A549 (cell line): ENCODE results near the gene ARL15. TPM values are rescaled to one million over a fixed set of nuclear protein-coding genes. Genes with fewer than 3 reads are reported as not detected.
A peak's percentile ranks its signal among the peaks of the same experiment; 100 is the strongest.

ENCODE experiments used
- ATAC-seq, 2 experiments: fragments of 200-7000 bp in 1 of 2; fragments of >200 bp in 1 of 2; cut with Nextera tagmentation in 1 of 2; cut with Tn5 transposase in 1 of 2; 3 replicates each; pipeline versions ENCODE4 v1.8.0 to v1.9.1; 2018 to 2020; ENCODE audit warnings: mild to moderate bottlenecking in 1 of 2, moderate library complexity in 1 of 2
- CTCF ChIA-PET: fragments of 300-600 bp; sonication (Branson Sonifier 250); formaldehyde crosslinking; extraction: SDS; loops from one replicate; lab custom pipeline; 2021; ENCODE audit warnings: antibody characterized with exemption, inconsistent platforms; lab: Yijun Ruan, JAX
- POLR2A ChIA-PET: fragments of 350-600 bp; formaldehyde crosslinking; extraction: SDS; loops from one replicate; lab custom pipeline; 2021; ENCODE audit warnings: antibody characterized with exemption, inconsistent platforms; lab: Yijun Ruan, JAX
- DNase-seq, 2 experiments: peaks; one replicate each; pipeline versions ENCODE4 v3.0.0 to v3.0.0-alpha.2; 2011 to 2016; ENCODE audit warnings: low read depth in 1 of 2, low spot score in 1 of 2
- FAIRE-seq: peaks from 2 replicates; lab custom pipeline; 2011; peaks lifted over from hg19 to GRCh38; lab: Jason Lieb, UNC
- H3K27ac ChIP-seq, 2 experiments: fragments of >200 bp; sonication (Bioruptor Twin); formaldehyde crosslinking; 3 replicates each; pipeline ENCODE4 v1.5.1; 2016 to 2017
- H3K4me1 ChIP-seq: fragments of >200 bp; sonication (Bioruptor Twin); formaldehyde crosslinking; 3 replicates; pipeline ENCODE4 v1.6.1; 2016
- H3K4me2 ChIP-seq: fragments of >200 bp; sonication (Bioruptor Twin); formaldehyde crosslinking; 3 replicates; pipeline ENCODE4 v1.6.1; 2016
- H3K4me3 ChIP-seq: fragments of >200 bp; sonication (Bioruptor Twin); formaldehyde crosslinking; 3 replicates; pipeline ENCODE4 v1.5.1; 2016
- H3K9me3 ChIP-seq: fragments of >200 bp; sonication (Bioruptor Twin); formaldehyde crosslinking; 3 replicates; pipeline ENCODE4 v1.6.1; 2016
- BHLHE40 ChIP-seq: IDR thresholded peaks from 2 replicates; pipeline ENCODE4 v1.6.1; 2012; ENCODE audit warnings: low read depth, low read length, inconsistent platforms
- CHD2 ChIP-seq: fragments of 150-350 bp; IDR thresholded peaks from 2 replicates; pipeline ENCODE4 v1.6.1; 2014; ENCODE audit warnings: low read length; ENCODE audit not compliant: partially characterized antibody
- CTCF ChIP-seq: fragments of >200 bp; sonication (Bioruptor Twin); formaldehyde crosslinking; IDR thresholded peaks from 3 replicates; pipeline ENCODE4 v1.5.1; 2016
- E2F6 ChIP-seq: IDR thresholded peaks from 2 replicates; pipeline ENCODE4 v1.6.1; 2012; ENCODE audit warnings: low read depth, borderline replicate concordance
- ELK1 ChIP-seq: fragments of 150-350 bp; IDR thresholded peaks from 2 replicates; pipeline ENCODE4 v1.6.1; 2014; ENCODE audit warnings: low read depth, mild to moderate bottlenecking, low read length
- FOSB ChIP-seq: fragments of 250-450 bp; sonication (Bioruptor Pico); IDR thresholded peaks from 2 replicates; pipeline ENCODE4 v1.5.0; 2020; ENCODE audit warnings: mild to moderate bottlenecking, moderate library complexity
- FOXS1 ChIP-seq: fragments of 250-450 bp; sonication (Bioruptor Pico); IDR thresholded peaks from 2 replicates; pipeline ENCODE4 v1.5.0; 2020; ENCODE audit warnings: mild to moderate bottlenecking, moderate library complexity
- HDAC2 ChIP-seq: fragments of 200-600 bp; sonication (generic); IDR thresholded peaks from 2 replicates; pipeline ENCODE4 v1.6.1; 2016
- HOXB13 ChIP-seq: fragments of 250-450 bp; sonication (Bioruptor Pico); IDR thresholded peaks from 2 replicates; pipeline ENCODE4 v1.5.0; 2020; ENCODE audit warnings: low read depth, mild to moderate bottlenecking, moderate library complexity
- JUN ChIP-seq, 2 experiments: fragments of >200 bp; sonication (Bioruptor Twin); formaldehyde crosslinking; IDR thresholded peaks; 2 replicates in 1 of 2; 3 replicates in 1 of 2; pipeline ENCODE4 v1.6.1; 2016 to 2017
- MYC ChIP-seq: IDR thresholded peaks from 2 replicates; pipeline ENCODE4 v1.6.1; 2012; ENCODE audit warnings: mild to moderate bottlenecking, inconsistent platforms, low read length, improper control_type of control experiment, borderline replicate concordance
- NPAS2 ChIP-seq: fragments of 250-450 bp; sonication (Bioruptor Pico); IDR thresholded peaks from 2 replicates; pipeline ENCODE4 v1.8.0; 2022; ENCODE audit warnings: mild to moderate bottlenecking, moderate library complexity, borderline replicate concordance
- PHF8 ChIP-seq: fragments of 200-600 bp; sonication (generic); IDR thresholded peaks from 2 replicates; pipeline ENCODE4 v1.6.1; 2016; ENCODE audit warnings: low read depth, mild to moderate bottlenecking, antibody characterized with exemption, moderate library complexity, borderline replicate concordance
- RARB ChIP-seq: fragments of 250-450 bp; sonication (Bioruptor Pico); IDR thresholded peaks from 2 replicates; pipeline ENCODE4 v1.8.0; 2021; ENCODE audit warnings: mild to moderate bottlenecking, moderate library complexity
- RNF2 ChIP-seq: fragments of 200-600 bp; sonication (generic); IDR thresholded peaks from 2 replicates; pipeline ENCODE4 v1.6.1; 2016; ENCODE audit warnings: low read depth, mild to moderate bottlenecking, antibody characterized with exemption, moderate library complexity, borderline replicate concordance
- SMC3 ChIP-seq: fragments of >200 bp; sonication (Bioruptor Twin); formaldehyde crosslinking; IDR thresholded peaks from 3 replicates; pipeline ENCODE4 v1.6.1; 2018; ENCODE audit warnings: inconsistent platforms
- TFCP2L1 ChIP-seq: fragments of 250-450 bp; sonication (Bioruptor Pico); IDR thresholded peaks from 2 replicates; pipeline ENCODE4 v1.5.0; 2021; ENCODE audit warnings: mild to moderate bottlenecking
- ZFP36 ChIP-seq: fragments of 450-650 bp; IDR thresholded peaks from 2 replicates; pipeline ENCODE4 v1.6.1; 2014; ENCODE audit warnings: borderline replicate concordance; ENCODE audit not compliant: partially characterized antibody
- WGBS: methylation state at CpG from one replicate; pipeline ENCODE4 v1.1.6; 2017; ENCODE audit errors: missing lambda C conversion rate; 5-methylcytosine and 5-hydroxymethylcytosine counted together
- polyA plus RNA-seq, 4 experiments: library from polyadenylated mRNA; depleted of rRNA in 3 of 4; stranded (reverse); fragments of >200 nt; fragmentation: RNase III in 1 of 4; extraction: RNeasy Plus Mini Kit Qiagen cat#74134 plus additional on column Dnase treatment in 1 of 4; gene quantifications; 2 replicates in 3 of 4; 3 replicates in 1 of 4; pipeline ENCODE4 v1.2.3, GENCODE V29; 2011 to 2017

The ARL15 gene
- polyA plus RNA-seq, 2 of the 4 experiments (the other 2 are of a cell fraction): 11.8 to 12.1 TPM

GRCh38 chr5:53946405-53947100, 363.8 kb downstream of the ARL15 start (continued):
- TF ChIP-seq PHF8 (no peak), HOXB13 (CRISPR knock-in tag) (no peak), BHLHE40 (no peak), SMC3 (no peak), CTCF (no peak), ZFP36 (no peak)

- ATAC-seq (no peak), DNase-seq (peak in 1 of 2 experiments; percentile 23)
- H3K9me3 ChIP-seq: no peaks in the 10 kb centered on the region
- H3K4me3 ChIP-seq: no peak overlapping the region
- H3K4me2 ChIP-seq: no peak overlapping the region
- H3K27ac ChIP-seq: no peak overlapping the region
- CTCF ChIA-PET: no interaction called here
- TF ChIP-seq HDAC2: no peak
- TF ChIP-seq MYC: no peak
- no peak for TF ChIP-seq NPAS2
- TF ChIP-seq, all 56 proteins: peak for 0
- 81% methylated on average over 7 of the region's 7 CpGs for WGBS
- no peak for FAIRE-seq
- POLR2A ChIA-PET: no interaction called here
- peaks cover 10% of the 10 kb centered on the region; the same call in 1 of the 3 replicates for H3K4me1 ChIP-seq
These were observed 365.4 kb downstream of the ARL15 start for GRCh38 chr5:53944981-53945380.

- POLR2A ChIA-PET: interaction anchor here (0.6 kb wide), 1 partner anchor 183 kb away, joined by 3 read pairs; no protein-coding TSS in a partner anchor
These were observed 366.4 kb downstream of the ARL15 start for GRCh38 chr5:53943938-53944337.

GRCh38 chr5:53942724-53943123, 367.6 kb downstream of the ARL15 start:
- no peak for ATAC-seq
- no peak overlapping the region for H3K4me3 ChIP-seq
- TF ChIP-seq MYC (no peak), RARB (CRISPR knock-in tag) (no peak), PHF8 (no peak), RNF2 (no peak), ELK1 (no peak), FOXS1 (CRISPR knock-in tag) (no peak), CTCF (no peak)
- TF ChIP-seq, all 56 proteins: peak for 0
- FAIRE-seq: no peak
- WGBS: 76% methylated on average over 6 of the region's 6 CpGs
- H3K9me3 ChIP-seq: no peaks in the 10 kb centered on the region
- ChIA-PET CTCF (no interaction called here), POLR2A (no interaction called here)
- H3K27ac ChIP-seq: no peak overlapping the region
- H3K4me1 ChIP-seq: peaks cover 10% of the 10 kb centered on the region; the same call in 1 of the 3 replicates
- peak in 1 of 2 experiments; percentile 19 for DNase-seq
- no peak overlapping the region for H3K4me2 ChIP-seq

More at GRCh38 chr5:53943938-53944337, 366.4 kb downstream of the ARL15 start:
- TF ChIP-seq BHLHE40 (no peak), FOSB (CRISPR knock-in tag) (no peak), JUN (IDR thresholded peaks at IDR 0.05) (no peak), CHD2 (no peak), TFCP2L1 (CRISPR knock-in tag) (no peak), E2F6 (no peak), PHF8 (no peak)
- no peak overlapping the region for H3K4me3 ChIP-seq
- CTCF ChIA-PET: no interaction called here
- WGBS: 100% methylated on average over 1 of the region's 1 CpG
- H3K9me3 ChIP-seq: no peaks in the 10 kb centered on the region
- H3K4me2 ChIP-seq: no peak overlapping the region
- no peak for ATAC-seq
- no peak for DNase-seq
- FAIRE-seq: no peak
- H3K4me1 ChIP-seq: peaks cover 10% of the 10 kb centered on the region; the same call in 1 of the 3 replicates
- H3K27ac ChIP-seq: no peak overlapping the region
